Breast epithelium (tissue), 4 donors: ENCODE data around the gene POGLUT3. TPM values are rescaled to one million over a fixed set of nuclear protein-coding genes. Genes with fewer than 3 reads are reported as not detected.

Experiments used
- DNase-seq, 2 donors: peaks; one replicate each; pipeline ENCODE4 v3.0.0-alpha.2; 2019; ENCODE audit warnings: low spot score in 2 of 2
- H3K27ac ChIP-seq, 2 donors: fragments of 200-600 bp; sonication (generic) in 1 of 2; one replicate each; pipeline ENCODE4 v1.5.1; 2016 to 2019; ENCODE audit warnings: mild to moderate bottlenecking in 1 of 2
- H3K27me3 ChIP-seq, 2 donors: fragments of 200-600 bp; sonication (generic) in 1 of 2; one replicate each; pipeline versions ENCODE4 v1.5.1 to v1.6.0; 2017 to 2019; ENCODE audit warnings: control low read depth in 1 of 2, mild to moderate bottlenecking in 1 of 2
- H3K36me3 ChIP-seq: fragments of 200-600 bp; one replicate; pipeline ENCODE4 v1.5.1; 2019
- H3K4me1 ChIP-seq, 2 donors: fragments of 200-600 bp; sonication (generic); one replicate each; pipeline ENCODE4 v1.5.1; 2016 to 2019; ENCODE audit warnings: control low read depth in 1 of 2
- H3K4me3 ChIP-seq, 3 donors: fragments of 200-600 bp; sonication (generic); 1 replicate in 2 of 3; 2 replicates in 1 of 3; pipeline ENCODE4 v1.5.1; 2016 to 2019; ENCODE audit warnings: mild to moderate bottlenecking in 3 of 3, moderate library complexity in 2 of 3
- H3K9me3 ChIP-seq, 2 donors: fragments of 200-600 bp; sonication (generic) in 1 of 2; one replicate each; pipeline ENCODE4 v1.5.1; 2016 to 2019; ENCODE audit warnings: control low read depth in 1 of 2
- CTCF ChIP-seq, 3 donors: fragments of 450-650 bp; IDR thresholded peaks; one replicate each; pipeline ENCODE4 v1.5.1; 2016 to 2017; ENCODE audit warnings: antibody characterized with exemption in 3 of 3, mild to moderate bottlenecking in 3 of 3, moderate library complexity in 3 of 3
- POLR2A ChIP-seq: fragments of 450-650 bp; IDR thresholded peaks from one replicate; pipeline ENCODE4 v1.6.1; 2016; ENCODE audit warnings: antibody characterized with exemption, mild to moderate bottlenecking, moderate library complexity
- POLR2AphosphoS5 ChIP-seq, 3 donors: sonication (generic); formaldehyde crosslinking; IDR thresholded peaks; one replicate each; pipeline ENCODE4 v1.6.1; 2017; ENCODE audit warnings: antibody characterized with exemption in 3 of 3
- intact Hi-C: fragments of 100-400 bp; cut with DNase I; formaldehyde crosslinking; loops from one replicate; pipeline ENCODE4 v1.15.1; 2023; ENCODE audit warnings: low total_unique reads
- total RNA-seq, 3 donors: library from RNA; depleted of rRNA; stranded (reverse); fragments of >200 nt; gene quantifications; one replicate each; pipeline ENCODE4 v1.1.0, GENCODE V29; 2016

POGLUT3 gene
- total RNA-seq, 3 donors from 2014 or later = 11.4 to 26.1 (median 20.3) TPM

DNA sequence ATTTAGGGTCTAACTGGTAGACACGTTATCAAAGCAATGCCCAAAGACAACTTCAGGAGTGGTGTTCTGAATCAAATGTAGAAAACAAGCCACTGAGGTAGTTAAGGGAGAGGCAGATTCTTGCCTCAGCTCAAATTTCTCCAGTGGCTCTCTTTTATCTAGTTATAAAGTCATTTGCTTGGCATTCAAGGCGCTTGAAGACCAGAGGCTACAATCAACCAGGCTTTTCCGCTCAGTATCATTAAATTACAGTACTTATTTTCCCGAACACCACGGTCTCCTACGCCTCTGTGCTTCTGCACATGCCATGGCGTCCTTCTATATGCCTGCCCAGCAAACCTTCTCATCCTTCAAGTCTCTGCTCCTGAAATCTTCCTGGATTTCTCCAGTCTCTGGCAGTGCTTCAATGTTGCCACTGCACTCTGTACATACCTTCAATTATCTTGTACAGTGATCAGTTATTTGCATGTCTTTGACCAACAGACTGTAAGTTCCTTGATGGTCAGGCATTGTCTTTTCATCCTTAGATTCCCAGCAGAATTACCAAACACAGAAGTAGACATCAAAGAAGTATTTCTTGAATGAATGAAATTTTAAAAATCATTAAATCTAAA is 1.4 kb downstream of the POGLUT3 start:
- Histone ChIP-seq H3K36me3 (no peaks in the 10 kb centered on the region), H3K27ac (peak overlapping the region; percentile 93 to 96), H3K4me1 (no peaks in the 10 kb centered on the region), H3K27me3 (no peaks in the 10 kb centered on the region), H3K9me3 (no peaks in the 10 kb centered on the region), H3K4me3 (peak overlapping the region; percentile 62 to 81 (median 71))
- no peak for DNase-seq
- TF ChIP-seq CTCF (IDR thresholded peaks at IDR 0.05) (no peak), POLR2A (no peak), POLR2AphosphoS5 (IDR thresholded peaks at IDR 0.05) (no peak)
- intact Hi-C loops = no loop called here

DNA sequence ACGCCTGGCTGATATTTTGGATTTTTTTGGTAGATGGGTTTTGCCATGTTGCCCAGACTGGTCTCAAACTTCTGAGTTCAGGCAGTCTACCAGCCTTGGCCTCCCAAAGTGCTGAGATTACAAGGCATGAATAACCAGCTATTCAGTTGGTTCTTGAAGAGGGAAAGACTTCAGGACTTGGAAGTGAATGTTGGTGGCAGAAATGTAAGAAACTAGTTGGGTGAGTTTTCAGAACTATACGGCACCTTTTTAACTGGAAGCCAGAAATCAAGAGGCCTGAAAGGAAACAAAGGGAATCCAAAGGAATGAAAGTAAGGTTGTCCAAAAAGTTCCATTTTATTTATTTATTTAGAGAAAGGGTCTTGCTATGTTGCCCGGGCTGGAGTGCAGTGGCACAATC is 2.9 kb downstream of the POGLUT3 start:
- no peaks in the 10 kb centered on the region for H3K9me3 ChIP-seq
- TF ChIP-seq POLR2A = no peak
- TF ChIP-seq CTCF (IDR thresholded peaks at IDR 0.05) = no peak
- no peak for TF ChIP-seq POLR2AphosphoS5 (IDR thresholded peaks at IDR 0.05)
- no peaks in the 10 kb centered on the region for H3K27me3 ChIP-seq
- intact Hi-C loops = no loop called here
- DNase-seq = no peak
- H3K4me1 ChIP-seq = no peaks in the 10 kb centered on the region
- H3K36me3 ChIP-seq = no peaks in the 10 kb centered on the region
- peak overlapping the region; percentile 13 to 42 for H3K27ac ChIP-seq
- H3K4me3 ChIP-seq = no peak overlapping the region

- TF ChIP-seq CTCF (IDR thresholded peaks at IDR 0.05) = no peak
- no peak for TF ChIP-seq POLR2A
- no peak for TF ChIP-seq POLR2AphosphoS5 (IDR thresholded peaks at IDR 0.05)
- no peak for DNase-seq
- intact Hi-C loops = no loop called here
- H3K9me3 ChIP-seq = no peaks in the 10 kb centered on the region
- H3K4me3 ChIP-seq = no peak overlapping the region
- H3K27me3 ChIP-seq = no peaks in the 10 kb centered on the region
- no peaks in the 10 kb centered on the region for H3K36me3 ChIP-seq
- H3K27ac ChIP-seq = no peak overlapping the region
- H3K4me1 ChIP-seq = no peaks in the 10 kb centered on the region
Measured at GRCh38 chr11:108494182-108494581, 4.0 kb downstream of the POGLUT3 start.

DNA sequence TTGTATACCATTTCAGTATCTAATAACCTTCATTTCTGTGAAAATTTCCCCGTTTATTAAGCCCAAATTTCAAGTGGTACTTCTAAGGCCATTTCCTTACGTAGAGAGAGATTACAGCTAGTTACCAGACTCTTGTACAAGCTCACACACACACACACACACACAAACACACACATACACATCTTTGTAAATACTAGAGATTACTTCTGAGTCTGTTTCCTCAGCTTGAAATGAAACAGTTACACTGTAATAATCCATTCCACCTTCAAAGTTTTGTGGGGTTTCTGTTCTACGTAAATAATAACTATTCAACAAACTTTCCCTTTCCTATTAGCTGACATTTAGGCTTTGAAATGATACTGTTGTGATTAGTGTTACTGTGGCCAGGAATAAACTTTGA is 6.2 kb downstream of the POGLUT3 start:
- TF ChIP-seq POLR2AphosphoS5 (IDR thresholded peaks at IDR 0.05) (no peak), CTCF (IDR thresholded peaks at IDR 0.05) (no peak), POLR2A (no peak)
- Histone ChIP-seq H3K27ac (no peak overlapping the region), H3K9me3 (no peaks in the 10 kb centered on the region), H3K4me1 (no peaks in the 10 kb centered on the region), H3K36me3 (no peaks in the 10 kb centered on the region), H3K4me3 (no peak overlapping the region), H3K27me3 (no peaks in the 10 kb centered on the region)
- DNase-seq = no peak
- intact Hi-C loops = no loop called here

DNA sequence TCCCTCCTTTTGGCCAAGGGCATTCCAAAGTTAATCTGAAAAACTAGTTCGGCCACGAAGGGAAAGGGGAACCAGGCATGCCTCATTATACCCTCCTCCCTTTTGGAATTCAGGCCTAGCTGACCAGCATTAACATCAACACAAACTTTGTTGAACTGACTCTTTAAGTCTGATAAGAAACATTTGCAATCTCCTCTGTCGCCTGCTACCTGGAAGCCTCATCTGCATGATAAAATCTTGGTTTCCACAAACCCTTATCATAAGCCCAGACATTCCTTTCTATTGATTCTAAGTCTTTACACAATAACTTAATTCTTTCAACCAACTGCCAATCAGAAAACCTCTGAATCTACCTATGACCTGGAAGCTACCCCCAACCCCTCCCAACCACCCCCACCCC is 11.4 kb downstream of the POGLUT3 start:
- Histone ChIP-seq H3K4me1 (no peaks in the 10 kb centered on the region), H3K27me3 (no peaks in the 10 kb centered on the region), H3K9me3 (no peaks in the 10 kb centered on the region), H3K4me3 (no peak overlapping the region), H3K27ac (no peak overlapping the region), H3K36me3 (no peaks in the 10 kb centered on the region)
- no peak for TF ChIP-seq POLR2AphosphoS5 (IDR thresholded peaks at IDR 0.05)
- TF ChIP-seq CTCF (IDR thresholded peaks at IDR 0.05) = no peak
- TF ChIP-seq POLR2A = no peak
- DNase-seq = no peak
- intact Hi-C loops = no loop called here
